K562 (cell line): Measurements from ENCODE around the gene ZNF598. TPM values are rescaled to one million over a fixed set of nuclear protein-coding genes. Genes with fewer than 3 reads are reported as not detected.

Experiments used
- ATAC-seq: fragments of 200-7000 bp; cut with Tn5 transposase; 3 replicates; pipeline ENCODE4 v1.9.1; 2020; ENCODE audit warnings: moderate library complexity
- BruUV-seq: library from RNA; stranded (reverse); fragments of 400-500 nt; replicated peaks from 2 replicates; lab custom pipeline; 2021; lab: Mats Ljungman, UMichigan
- CTCF ChIA-PET: fragments of 300-600 bp; formaldehyde crosslinking; extraction: SDS; loops from one replicate; lab custom pipeline; 2021; ENCODE audit warnings: low intra/inter-chr PET ratio; lab: Yijun Ruan, JAX
- POLR2A ChIA-PET: fragments of 300-600, 350-650 bp; sonication (Branson Sonifier 250); formaldehyde crosslinking; extraction: SDS; loops from one replicate; lab custom pipeline; 2021; ENCODE audit warnings: antibody characterized with exemption, inconsistent platforms; lab: Yijun Ruan, JAX
- DNase-seq, 4 experiments: peaks; one replicate each; pipeline versions ENCODE4 v3.0.0 to v3.0.0-alpha.2; 2011 to 2018; ENCODE audit warnings: low spot score in 3 of 4, mixed read lengths in 3 of 4; ENCODE audit errors: extremely low read depth in 1 of 4
- FAIRE-seq: peaks from 2 replicates; lab custom pipeline; 2011; peaks lifted over from hg19 to GRCh38; lab: Jason Lieb, UNC
- H2AFZ ChIP-seq: 2 replicates; pipeline ENCODE4 v1.6.0; 2011; ENCODE audit warnings: low read depth, low read length, control low read depth, inconsistent platforms
- H3K27ac ChIP-seq: fragments of 200-600 bp; 3 replicates; pipeline ENCODE4 v1.8.0; 2011; ENCODE audit warnings: low read depth, mild to moderate bottlenecking, control low read depth, inconsistent platforms, low read length, moderate library complexity, mixed read lengths; ENCODE audit errors: extremely low read depth
- H3K27me3 ChIP-seq, 2 experiments: fragments of 300-600 bp in 1 of 2; 2 replicates in 1 of 2; 3 replicates in 1 of 2; pipeline versions ENCODE4 v1.6.0 to v1.8.0; 2011; ENCODE audit warnings: inconsistent platforms in 2 of 2, low read length in 2 of 2, mild to moderate bottlenecking in 1 of 2, mixed read lengths in 1 of 2, moderate library complexity in 1 of 2; ENCODE audit not compliant: control insufficient read depth in 2 of 2, insufficient read depth in 2 of 2
- H3K36me3 ChIP-seq: fragments of 300-600 bp; 3 replicates; pipeline ENCODE4 v1.8.0; 2011; ENCODE audit warnings: mild to moderate bottlenecking, low read length, inconsistent platforms; ENCODE audit not compliant: control insufficient read depth, insufficient read depth
- H3K4me1 ChIP-seq, 2 experiments: fragments of 200-600 bp in 1 of 2; replicated peaks in 1 of 2; 2 replicates in 1 of 2; 3 replicates in 1 of 2; pipeline versions ENCODE4 v1.5.1 to v1.8.0; 2011; ENCODE audit warnings: inconsistent platforms in 2 of 2, low read length in 2 of 2, mild to moderate bottlenecking in 1 of 2, mixed read lengths in 1 of 2, moderate library complexity in 1 of 2; ENCODE audit not compliant: control insufficient read depth in 2 of 2, insufficient read depth in 2 of 2
- H3K4me2 ChIP-seq: 2 replicates; pipeline ENCODE4 v1.6.1; 2011; ENCODE audit warnings: low read length, control low read depth, inconsistent platforms, mixed read lengths; ENCODE audit not compliant: insufficient read depth
- H3K4me3 ChIP-seq: fragments of 200-600 bp; sonication (generic), shearing (Covaris generic); 2 replicates; pipeline ENCODE4 v1.5.1; 2016; ENCODE audit warnings: control low read depth, inconsistent platforms
- H3K79me2 ChIP-seq: fragments of 200-600 bp; 3 replicates; pipeline ENCODE4 v1.8.0; 2011; ENCODE audit warnings: low read length, inconsistent platforms; ENCODE audit not compliant: control insufficient read depth, insufficient read depth
- H3K9ac ChIP-seq, 2 experiments: 2 replicates each; pipeline versions ENCODE4 v1.6.0 to v1.6.1; 2011; ENCODE audit warnings: low read depth in 2 of 2, low read length in 2 of 2, control low read depth in 1 of 2, inconsistent platforms in 1 of 2, mild to moderate bottlenecking in 1 of 2, mixed read lengths in 1 of 2; ENCODE audit not compliant: insufficient read depth in 1 of 2
- H3K9me1 ChIP-seq: one replicate; pipeline ENCODE4 v1.6.0; 2011; ENCODE audit warnings: inconsistent platforms, mild to moderate bottlenecking, low read length, moderate library complexity; ENCODE audit not compliant: control insufficient read depth, insufficient read depth
- H3K9me3 ChIP-seq: replicated peaks from 2 replicates; pipeline ENCODE4 v1.5.1; 2011; ENCODE audit warnings: low read depth, low read length, inconsistent platforms; ENCODE audit not compliant: control insufficient read depth, insufficient read depth
- H4K20me1 ChIP-seq: replicated peaks from 2 replicates; pipeline ENCODE4 v1.6.1; 2011; ENCODE audit warnings: low read length, inconsistent platforms, mixed read lengths; ENCODE audit not compliant: control insufficient read depth, insufficient read depth
- CHD1 ChIP-seq: fragments of 200-600 bp; sonication (generic); IDR thresholded peaks from one replicate; pipeline ENCODE4 v1.6.1; 2012; ENCODE audit warnings: mild to moderate bottlenecking, moderate library complexity, low read length, inconsistent platforms
- E2F5 ChIP-seq: sonication (generic); formaldehyde crosslinking; IDR thresholded peaks from 2 replicates; pipeline ENCODE4 v1.8.0; 2022; ENCODE audit warnings: mild to moderate bottlenecking, missing genetic modification reagents
- EGR1 ChIP-seq: fragments of 450-650 bp; conservative IDR thresholded peaks from 2 replicates; pipeline ENCODE4 v1.6.1; 2017; ENCODE audit warnings: mild to moderate bottlenecking
- ELF4 ChIP-seq: fragments of 450-650 bp; formaldehyde crosslinking; IDR thresholded peaks from 2 replicates; pipeline ENCODE4 v1.4.0; 2022; ENCODE audit warnings: missing genetic modification characterization
- FOXP1 ChIP-seq: sonication (generic); formaldehyde crosslinking; IDR thresholded peaks from 2 replicates; pipeline ENCODE4 v1.8.0; 2022; ENCODE audit warnings: mild to moderate bottlenecking, missing genetic modification reagents
- KDM5B ChIP-seq: fragments of 200-600 bp; sonication (generic); IDR thresholded peaks from 2 replicates; pipeline ENCODE4 v1.6.1; 2012; ENCODE audit warnings: low read depth, mild to moderate bottlenecking, moderate library complexity, low read length, control low read depth, inconsistent platforms; ENCODE audit not compliant: insufficient replicate concordance
- KLF16 ChIP-seq: IDR thresholded peaks from 2 replicates; pipeline ENCODE4 v1.6.1; 2016; ENCODE audit warnings: antibody characterized with exemption
- MTA1 ChIP-seq: fragments of 450-650 bp; IDR thresholded peaks from 2 replicates; pipeline ENCODE4 v1.6.1; 2017; ENCODE audit warnings: borderline replicate concordance
- POLR2AphosphoS5 ChIP-seq: IDR thresholded peaks from 2 replicates; pipeline ENCODE4 v1.6.1; 2011; ENCODE audit warnings: mild to moderate bottlenecking, low read depth, low read length, moderate library complexity; ENCODE audit not compliant: control insufficient read depth, insufficient read depth
- ZC3H8 ChIP-seq: fragments of 450-650 bp; IDR thresholded peaks from 2 replicates; pipeline ENCODE4 v1.6.1; 2017
- ZNF121 ChIP-seq: sonication (generic); formaldehyde crosslinking; conservative IDR thresholded peaks from 2 replicates; pipeline ENCODE4 v1.8.0; 2022; ENCODE audit warnings: missing genetic modification reagents
- ZNF311 ChIP-seq: fragments of 250-450 bp; sonication (Bioruptor Pico); IDR thresholded peaks from 2 replicates; pipeline ENCODE4 v1.4.0; 2020; ENCODE audit warnings: mild to moderate bottlenecking, moderate library complexity
- whole genome bisulfite sequencing: fragments of 100-300 bp; shearing (Covaris generic); methylation state at CpG from one replicate; pipeline ENCODE4 v1.1.6; 2016; ENCODE audit warnings: low coverage, mixed read lengths; ENCODE audit not compliant: insufficient coverage; ENCODE audit errors: missing lambda C conversion rate; 5-methylcytosine and 5-hydroxymethylcytosine counted together
- in situ Hi-C: fragments of 300-500 bp; cut with MboI; formaldehyde crosslinking; loops from 4 replicates; pipeline ENCODE4 v1.15.0; 2018; ENCODE audit warnings: inconsistent platforms, mixed read lengths
- intact Hi-C: fragments of 100-400 bp; cut with micrococcal nuclease; formaldehyde crosslinking; loops from 2 replicates; pipeline ENCODE4 v1.14.2; 2022
- polyA plus RNA-seq, 8 experiments: library from polyadenylated mRNA; depleted of rRNA in 4 of 8; stranded (reverse) in 5 of 8; unstranded in 3 of 8; fragments of >200 nt; fragmentation: Nextera tagmentation in 2 of 8; fragmentation: Illumina TruSeq in 1 of 8; extraction: Ambion mirVana in 2 of 8; extraction: Trizol in 1 of 8; gene quantifications; 2 replicates each; pipeline versions ENCODE4 v1.2.1 to v1.2.3, GENCODE V29; 2011 to 2014; ENCODE audit warnings: inconsistent platforms in 1 of 8, missing spikeins in 1 of 8
- total RNA-seq, 7 experiments: library from RNA; depleted of rRNA in 6 of 7; stranded (reverse); fragments of >200 nt in 6 of 7; fragmentation: Illumina TruSeq in 2 of 7; extraction: Trizol in 2 of 7; gene quantifications; 2 replicates each; pipeline versions ENCODE4 v1.2.1 to v1.2.3, GENCODE V29; 2011 to 2021; ENCODE audit warnings: low replicate concordance in 1 of 7

Gene ZNF598
- total and polyA plus RNA-seq, 9 of the 15 experiments (the other 6 are each of a cell fraction or from before 2014, with no cell fraction given) = 0.11 to 115 (median 29.6) TPM

- TF ChIP-seq ZNF311 (no peak), ZNF121 (CRISPR knock-in tag) (peak; percentile 93)
- TF ChIP-seq, all 486 proteins: peak for 1
- intact Hi-C loops (no loop called here), in situ Hi-C loops (no loop called here)
- peak within 1 kb of the TSS; percentile 85 for H3K27ac ChIP-seq
- peaks cover 27% of the 10 kb centered on the region for H3K36me3 ChIP-seq
- H2AFZ ChIP-seq = no peak within 1 kb of the TSS
- FAIRE-seq = no peak
- ATAC-seq = no peak
- peaks cover 62% of the 10 kb centered on the region for H3K79me2 ChIP-seq
- BruUV-seq = no TSS peak
- H3K9ac ChIP-seq = peak within 1 kb of the TSS; percentile 94 to 100
- H3K4me1 ChIP-seq = peaks cover 5 to 51% of the 10 kb centered on the region in 2 experiments; a peak in 4 of 5 replicates
- H3K9me3 ChIP-seq = no peaks in the 10 kb centered on the region
- H3K9me1 ChIP-seq = peaks cover 3% of the 10 kb centered on the region
- H3K4me2 ChIP-seq = peak within 1 kb of the TSS; percentile 86
- DNase-seq = no peak
- WGBS = 86% methylated on average over 5 of the region's 6 CpGs
- ChIA-PET POLR2A (interaction anchor here (0.6 to 3.9 kb wide), 9 partner anchors 9 to 1006 kb away, joined by 3 to 103 read pairs (median 5); partner anchors contain the start of genes GFER, NME3, NOXO1 and SYNGR3), CTCF (no interaction called here)
- no peaks in the 10 kb centered on the region for H3K27me3 ChIP-seq
- H4K20me1 ChIP-seq = peaks cover 25% of the 10 kb centered on the region
- H3K4me3 ChIP-seq = peak within 1 kb of the TSS; percentile 89
These were observed 43.2 kb downstream of the ZNF598 start, which contains the start of gene RNF151 for GRCh38 chr16:1966460-1966859. RNF151 (plus strand) TSS chr16:1966856; CDS start chr16:1966882, 26 bp downstream.

GRCh38 chr16:1965396-1966001 lies 44.1 kb downstream of the ZNF598 start:
- BruUV-seq = no TSS peak
- DNase-seq (no peak), FAIRE-seq (no peak), ATAC-seq (no peak)
- Histone ChIP-seq H3K4me2 (peak overlapping the region; percentile 86), H3K9me3 (no peaks in the 10 kb centered on the region), H2AFZ (0 out of 2 replicates have a peak overlapping the region, but pooled peaks have one; percentile 73), H3K9me1 (peaks cover 3% of the 10 kb centered on the region), H4K20me1 (peaks cover 33% of the 10 kb centered on the region), H3K27ac (peak overlapping the region; percentile 85), H3K4me1 (peaks cover 8 to 48% of the 10 kb centered on the region in 2 experiments; a peak in 3 of 5 replicates), H3K9ac (peak overlapping the region; percentile 94 to 100), H3K79me2 (peaks cover 63% of the 10 kb centered on the region), H3K4me3 (peak overlapping the region; percentile 89), H3K36me3 (peaks cover 36% of the 10 kb centered on the region), H3K27me3 (no peaks in the 10 kb centered on the region)
- ChIA-PET CTCF (no interaction called here), POLR2A (interaction anchor here (0.6 to 3.9 kb wide), 48 partner anchors 8 to 923 kb away, joined by 3 to 103 read pairs (median 5); partner anchors contain the start of genes FAHD1, GFER, HAGH and MEIOB)
- intact Hi-C loops = loop anchor here (2.0 kb wide), 1 partner anchor 23 kb away; the partner anchor contains the start of gene MSRB1
- in situ Hi-C loops = no loop called here
- WGBS = 1% methylated on average over 23 of the region's 24 CpGs
- peak; percentile 32 for TF ChIP-seq EGR1
- 0 out of 2 replicates have a peak, but pooled peaks have one; percentile 21 for TF ChIP-seq POLR2AphosphoS5
- TF ChIP-seq CHD1 = peak; percentile 15
- no peak for TF ChIP-seq ZC3H8
- TF ChIP-seq KDM5B = peak; percentile 25
- TF ChIP-seq FOXP1 (CRISPR knock-in tag) = 0 out of 2 replicates have a peak, but pooled peaks have one; percentile 0
- TF ChIP-seq E2F5 (CRISPR knock-in tag) = 0 out of 2 replicates have a peak, but pooled peaks have one; percentile 36
- TF ChIP-seq KLF16 = no peak
- TF ChIP-seq MTA1 = no peak
- TF ChIP-seq ELF4 (CRISPR knock-in tag) = no peak
